ENCODE data around the gene CBX5.

GRCh38 chr12:54196396-54196795, 83.5 kb downstream of the CBX5 start:
- no peak for TF ChIP-seq CTCF (conservative IDR thresholded peaks at IDR 0.05 in 1 of 2, IDR thresholded peaks at IDR 0.05 in 1 of 2; ENCODE audit: low read depth in 1 of 2, low read length in 2 of 2)
- TF ChIP-seq EZH2 (IDR thresholded peaks at IDR 0.05; ENCODE audit: low read length, missing control alignments), result no peak
